ENCODE data around the gene PVALEF. TPM values are rescaled to one million over a fixed set of nuclear protein-coding genes. Genes with fewer than 3 reads are reported as not detected.

Gene PVALEF
- total and polyA plus RNA-seq, 2 of the 8 experiments (the other 6 are each of a cell fraction or from before 2014, with no cell fraction given) = 0.03 TPM; not detected in 1

DNA sequence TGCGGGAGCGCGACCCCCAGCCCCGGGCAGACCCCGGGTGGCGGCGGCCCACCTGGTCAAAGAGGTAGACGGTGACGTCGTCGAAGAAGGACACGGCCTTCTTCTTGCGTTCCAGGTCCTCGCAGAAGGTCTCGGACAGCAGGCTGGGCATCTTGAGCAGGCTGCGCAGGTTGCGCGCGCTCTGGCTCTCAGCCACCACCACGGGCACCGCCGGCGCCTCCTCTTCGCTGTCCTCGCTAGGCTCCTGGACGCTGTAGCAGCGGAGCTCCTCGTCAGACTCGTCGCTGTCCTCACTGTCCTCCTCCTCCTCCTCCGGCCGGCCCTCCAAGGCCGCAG, 45.2 kb upstream of the PVALEF start (continued):
- no peak for TF ChIP-seq BRCA1 (IDR thresholded peaks at IDR 0.05; ENCODE audit: low read depth, low read length)
- TF ChIP-seq KDM5A (IDR thresholded peaks at IDR 0.05; ENCODE audit: low read length) = no peak
- TF ChIP-seq POLR2A (IDR thresholded peaks at IDR 0.05; ENCODE audit: control extremely low read depth in 1 of 2, low read depth in 2 of 2, low read length in 2 of 2) = no peak
- TF ChIP-seq KDM4A (IDR thresholded peaks at IDR 0.05; ENCODE audit: low read depth, low read length, severe bottlenecking) = no peak
